Transverse colon (tissue), 4 donors: ENCODE results near the gene ARAP2. TPM values are rescaled to one million over a fixed set of nuclear protein-coding genes. Genes with fewer than 3 reads are reported as not detected.

Source experiments
- DNase-seq: peaks from one replicate; pipeline ENCODE4 v3.0.0-alpha.2; 2019
- H3K27ac ChIP-seq, 4 donors: fragments of 200-600 bp; sonication (generic); 2 replicates each; pipeline ENCODE4 v1.5.1; 2016 to 2018; ENCODE audit warnings: inconsistent platforms in 4 of 4
- H3K27me3 ChIP-seq: fragments of 200-600 bp; sonication (generic); 2 replicates; pipeline ENCODE4 v1.5.1; 2017; ENCODE audit warnings: inconsistent platforms
- H3K36me3 ChIP-seq, 4 donors: fragments of 200-600 bp; sonication (generic); 2 replicates each; pipeline ENCODE4 v1.5.1; 2017 to 2019; ENCODE audit warnings: inconsistent platforms in 4 of 4
- H3K4me1 ChIP-seq, 4 donors: fragments of 200-600 bp; sonication (generic); 2 replicates each; pipeline ENCODE4 v1.5.1; 2017 to 2020; ENCODE audit warnings: inconsistent platforms in 4 of 4
- H3K4me3 ChIP-seq, 4 donors: fragments of 200-600 bp; sonication (generic); 1 replicate in 1 of 4; 2 replicates in 3 of 4; pipeline versions ENCODE4 v1.5.1 to v1.6.1; 2017 to 2019; ENCODE audit warnings: inconsistent platforms in 4 of 4
- H3K9me3 ChIP-seq, 2 donors: fragments of 200-600 bp; sonication (generic); 2 replicates each; pipeline ENCODE4 v1.5.1; 2017 to 2019; ENCODE audit warnings: inconsistent platforms in 2 of 2
- CTCF ChIP-seq, 5 experiments: fragments of 200-600 bp in 3 of 5; fragments of 450-650 bp in 2 of 5; sonication (generic) in 3 of 5; IDR thresholded peaks; 1 replicate in 2 of 5; 2 replicates in 3 of 5; pipeline ENCODE4 v1.5.1; 2016 to 2017; ENCODE audit warnings: antibody characterized with exemption in 5 of 5, inconsistent platforms in 3 of 5, mild to moderate bottlenecking in 2 of 5, moderate library complexity in 1 of 5
- EP300 ChIP-seq: sonication (generic); formaldehyde crosslinking; IDR thresholded peaks from one replicate; pipeline ENCODE4 v1.6.1; 2017; ENCODE audit warnings: antibody characterized with exemption, low read depth
- POLR2A ChIP-seq: fragments of 450-650 bp; IDR thresholded peaks from one replicate; pipeline ENCODE4 v1.6.1; 2016; ENCODE audit warnings: antibody characterized with exemption, mild to moderate bottlenecking, moderate library complexity
- POLR2AphosphoS5 ChIP-seq, 3 donors: sonication (generic); formaldehyde crosslinking; IDR thresholded peaks; one replicate each; pipeline ENCODE4 v1.6.1; 2016; ENCODE audit warnings: antibody characterized with exemption in 3 of 3
- WGBS, 2 donors: methylation state at CpG; one replicate each; pipeline ENCODE4 v1.1.5; 2018; ENCODE audit warnings: low coverage in 1 of 2; 5-methylcytosine and 5-hydroxymethylcytosine counted together
- in situ Hi-C, 4 donors: fragments of 200-750 bp; cut with MboI; loops; one replicate each; pipeline versions ENCODE4 v1.15.0 to v1.15.1; 2017; ENCODE audit warnings: low sequenced_read_pairs in 3 of 4, low pct_ligation_motif_present in 1 of 4, low pct_unique_long_range_greater_than_20kb in 1 of 4
- intact Hi-C: fragments of 100-400 bp; cut with DNase I; formaldehyde crosslinking; loops from one replicate; pipeline ENCODE4 v1.15.1; 2023; ENCODE audit warnings: low total_unique reads
- total RNA-seq, 4 donors: library from RNA; depleted of rRNA; stranded (reverse); fragments of >200 nt; gene quantifications; one replicate each; pipeline ENCODE4 v1.1.0, GENCODE V29; 2016

The ARAP2 gene
- total RNA-seq, 4 donors from 2014 or later, result 42.3 to 108 (median 50.3) TPM

- 65 to 68% methylated on average over 2 of the region's 2 CpGs for WGBS, 2 donors
- no peak for DNase-seq
- Histone ChIP-seq H3K4me3 (no peak overlapping the region), H3K4me1 (no peaks in the 10 kb centered on the region), H3K27me3 (no peaks in the 10 kb centered on the region), H3K36me3 (no peaks in the 10 kb centered on the region), H3K9me3 (no peaks in the 10 kb centered on the region), H3K27ac (no peak overlapping the region)
- in situ Hi-C loops (no loop called here), intact Hi-C loops (no loop called here)
- no peak for TF ChIP-seq POLR2AphosphoS5 (IDR thresholded peaks at IDR 0.05)
- no peak for TF ChIP-seq CTCF (IDR thresholded peaks at IDR 0.05)
- no peak for TF ChIP-seq EP300
- no peak for TF ChIP-seq POLR2A
These were observed 23.4 kb upstream of the ARAP2 start for GRCh38 chr4:36267486-36268268.

- in situ Hi-C loops (no loop called here), intact Hi-C loops (no loop called here)
- H3K4me1 ChIP-seq, result no peaks in the 10 kb centered on the region
- no peaks in the 10 kb centered on the region for H3K36me3 ChIP-seq
- H3K27me3 ChIP-seq, result no peaks in the 10 kb centered on the region
- H3K9me3 ChIP-seq, result no peaks in the 10 kb centered on the region
- no peak overlapping the region for H3K27ac ChIP-seq
- TF ChIP-seq POLR2AphosphoS5 (IDR thresholded peaks at IDR 0.05), result no peak
- no peak for TF ChIP-seq POLR2A
- no peak for TF ChIP-seq CTCF (IDR thresholded peaks at IDR 0.05)
- TF ChIP-seq EP300, result no peak
- no peak overlapping the region for H3K4me3 ChIP-seq
- DNase-seq, result no peak
- 73 to 81% methylated on average over 2 of the region's 2 CpGs for WGBS, 2 donors
These were observed 20.0 kb upstream of the ARAP2 start for GRCh38 chr4:36264207-36264826.

- no peak overlapping the region for H3K4me3 ChIP-seq
- H3K9me3 ChIP-seq, result no peaks in the 10 kb centered on the region
- H3K36me3 ChIP-seq, result no peaks in the 10 kb centered on the region
- no peaks in the 10 kb centered on the region for H3K4me1 ChIP-seq
- in situ Hi-C loops, result no loop called here
- intact Hi-C loops, result no loop called here
- DNase-seq, result no peak
- WGBS, 2 donors, result 79 to 92% methylated on average over 2 to 5 of the region's 5 CpGs
- no peak overlapping the region for H3K27ac ChIP-seq
- no peaks in the 10 kb centered on the region for H3K27me3 ChIP-seq
- TF ChIP-seq POLR2A (no peak), EP300 (no peak), CTCF (IDR thresholded peaks at IDR 0.05) (no peak), POLR2AphosphoS5 (IDR thresholded peaks at IDR 0.05) (no peak)
These were observed 16.4 kb upstream of the ARAP2 start for GRCh38 chr4:36260731-36261130.

GRCh38 chr4:36256398-36256891 lies 12.1 kb upstream of the ARAP2 start:
- 30 to 86% methylated on average over 2 to 6 of the region's 6 CpGs for WGBS, 2 donors
- Histone ChIP-seq H3K4me3 (no peak overlapping the region), H3K36me3 (no peaks in the 10 kb centered on the region), H3K4me1 (no peaks in the 10 kb centered on the region), H3K9me3 (no peaks in the 10 kb centered on the region), H3K27ac (peak overlapping the region in 1 of 4 donors; percentile 1), H3K27me3 (no peaks in the 10 kb centered on the region)
- in situ Hi-C loops (no loop called here), intact Hi-C loops (no loop called here)
- TF ChIP-seq EP300, result no peak
- no peak for TF ChIP-seq POLR2A
- TF ChIP-seq POLR2AphosphoS5 (IDR thresholded peaks at IDR 0.05), result no peak
- no peak for TF ChIP-seq CTCF (IDR thresholded peaks at IDR 0.05)
- no peak for DNase-seq
